GM20431 (cell line): Measurements from ENCODE around the gene PRKCA.

Experiments used
- in situ Hi-C: fragments of 300-500 bp; cut with MseI, MboI; formaldehyde crosslinking; loops from one replicate; pipeline ENCODE4 v1.15.0; 2020; ENCODE audit warnings: low sequenced_read_pairs; ENCODE audit not compliant: unreplicated experiment

The PRKCA gene

DNA sequence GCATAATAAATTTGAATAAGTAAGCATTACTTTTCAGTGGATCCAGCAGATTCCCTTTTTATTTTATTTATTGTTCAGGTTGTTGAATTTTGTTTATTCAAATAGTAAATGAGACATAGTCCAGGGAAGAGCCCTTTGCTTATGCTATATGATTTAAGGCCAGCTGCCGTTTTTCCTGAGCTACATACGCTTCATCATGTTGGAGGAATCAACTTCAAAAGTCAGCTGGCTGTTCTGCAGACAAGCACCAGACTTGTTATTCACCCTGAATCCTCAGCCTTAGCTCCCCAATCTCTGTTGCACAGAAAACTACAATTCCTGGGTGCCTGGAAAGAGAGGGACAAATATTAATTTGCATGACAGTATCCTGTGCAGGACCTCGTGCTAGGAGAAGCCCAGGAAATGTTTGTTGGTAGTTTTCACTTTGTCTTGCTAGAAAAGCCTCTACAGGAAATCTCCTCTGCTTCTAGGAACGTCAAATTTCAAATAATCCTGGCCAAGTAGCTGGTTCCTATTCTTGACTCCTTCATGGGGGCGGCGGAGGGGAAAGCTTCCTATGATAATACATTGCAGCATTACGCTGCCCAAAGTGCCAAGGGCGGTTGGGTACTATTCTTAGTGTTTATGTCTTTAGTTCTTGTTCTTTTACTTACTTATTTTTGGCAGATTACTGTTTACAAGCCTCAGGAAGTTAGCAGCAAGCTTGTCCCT is 101.6 kb downstream of the PRKCA start:
- in situ Hi-C loops = no loop called here

DNA sequence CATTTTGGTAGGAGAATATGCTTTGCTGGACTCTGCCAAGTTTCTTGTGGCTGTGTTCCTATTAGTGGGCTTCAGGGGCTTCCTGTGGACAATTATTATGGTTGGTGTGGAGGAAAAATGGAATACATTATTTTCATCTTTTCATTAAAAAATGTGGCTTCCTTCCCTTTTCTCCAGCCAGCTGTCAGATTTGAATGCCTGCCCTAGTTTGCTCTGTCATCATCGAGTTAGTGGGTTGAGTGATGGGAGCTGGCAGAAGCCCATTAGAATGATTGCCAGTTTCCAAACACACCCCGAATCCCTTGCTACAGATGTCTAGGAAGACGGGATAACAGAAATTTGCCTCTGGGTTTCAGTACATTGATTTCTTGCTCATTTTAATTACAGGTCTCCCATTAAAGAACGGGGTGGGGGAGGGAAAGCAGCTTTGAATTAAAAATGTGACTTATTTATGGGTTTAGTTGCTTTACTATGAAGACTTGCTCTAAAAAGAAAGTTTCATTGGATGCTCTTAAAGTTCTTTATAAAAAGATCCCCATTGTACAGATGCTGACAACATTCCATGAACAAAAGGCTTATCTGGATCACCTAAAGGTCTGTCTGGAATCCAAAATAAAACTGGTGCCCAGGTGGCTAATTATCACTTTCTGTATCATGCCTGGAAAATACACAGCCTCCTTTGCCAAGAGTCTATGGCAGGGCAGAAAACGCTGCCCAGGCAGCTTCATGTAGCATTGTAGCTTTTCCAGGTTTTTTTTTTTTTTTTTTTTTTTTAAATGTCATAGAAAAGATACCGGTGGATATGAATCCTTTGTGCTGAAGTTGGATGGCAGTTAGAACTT is 103.6 kb downstream of the PRKCA start:
- in situ Hi-C loops = no loop called here

DNA sequence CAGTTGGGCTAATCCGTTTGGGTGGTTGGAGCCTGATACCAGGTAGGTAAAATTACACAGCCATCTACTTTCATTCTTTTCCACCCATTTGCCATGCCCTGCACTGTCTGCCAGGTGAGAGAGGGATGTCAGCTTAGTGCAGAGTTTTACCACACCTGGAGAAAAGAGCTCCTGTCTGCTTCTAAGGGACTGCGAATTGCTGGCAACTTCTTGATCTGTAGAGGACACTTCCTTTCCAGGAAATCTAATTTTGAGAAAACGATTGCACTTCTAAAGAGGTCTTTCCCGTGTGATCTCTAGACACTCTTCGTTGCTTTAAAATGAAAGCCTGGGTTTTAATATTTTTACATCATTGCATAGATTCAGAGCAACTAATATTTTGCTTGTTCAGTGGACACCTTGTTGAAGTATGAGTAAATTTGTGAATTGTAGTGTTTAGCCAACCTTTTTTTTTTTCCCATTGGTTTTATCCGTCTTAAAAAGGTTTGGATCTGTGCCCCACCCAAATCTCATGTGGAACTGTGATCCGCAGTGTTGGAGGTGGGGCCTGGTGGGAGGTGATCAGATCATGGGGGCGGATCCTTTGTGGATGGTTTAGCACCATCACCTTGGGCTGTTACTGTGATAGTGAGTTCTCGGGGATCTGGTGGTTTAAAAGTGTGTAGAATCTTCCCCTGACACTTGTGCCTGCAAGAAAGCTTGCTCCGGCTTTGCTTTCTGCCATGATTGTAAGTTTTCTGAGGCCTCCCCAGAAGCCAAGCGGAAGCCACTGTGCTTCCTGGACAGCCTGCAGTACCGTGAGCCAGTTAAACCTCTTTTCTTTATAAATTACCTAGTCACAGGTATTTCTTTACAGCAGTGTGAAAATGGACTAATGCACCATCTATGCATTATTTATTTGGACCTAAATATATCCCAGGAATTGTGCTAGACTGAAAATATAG is 104.6 kb downstream of the PRKCA start:
- in situ Hi-C loops = no loop called here

DNA sequence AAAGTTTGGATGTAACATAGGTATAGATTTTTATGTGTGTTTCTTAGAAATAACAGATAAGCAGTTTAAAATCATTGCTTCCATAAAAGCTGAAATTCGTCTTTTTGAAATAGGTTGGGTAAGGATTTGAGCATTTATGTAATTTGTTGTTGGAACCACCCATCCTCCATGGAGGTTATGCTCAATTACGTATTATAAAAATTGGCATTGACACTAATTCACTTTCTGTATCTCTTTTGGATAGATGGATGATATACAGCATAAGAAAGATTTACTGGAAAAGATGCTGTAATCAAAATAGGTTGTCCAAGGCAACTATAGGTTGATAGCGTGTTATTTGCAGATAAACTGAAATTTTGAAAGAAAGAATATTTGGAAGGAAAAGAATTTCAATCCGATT is 105.5 kb downstream of the PRKCA start:
- in situ Hi-C loops = no loop called here

DNA sequence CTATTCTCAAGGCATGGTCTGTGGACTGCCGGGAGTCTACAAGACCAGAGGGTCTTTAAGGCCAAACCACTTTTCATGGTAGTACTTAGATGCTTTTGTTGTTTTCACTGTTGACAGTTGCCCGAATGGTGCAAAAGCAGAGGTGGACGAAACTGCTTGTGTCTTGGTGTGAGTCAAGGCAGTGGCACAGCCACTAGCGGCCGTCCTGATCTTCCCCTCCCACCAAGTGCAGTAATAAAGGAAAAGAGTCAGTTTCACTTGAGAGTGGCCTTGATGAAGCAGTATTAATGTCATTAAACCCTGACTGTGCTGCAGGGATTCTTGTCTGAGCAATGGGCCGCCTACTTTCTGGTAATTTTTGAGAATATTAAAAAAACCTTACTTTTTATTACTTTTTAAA is 109.1 kb downstream of the PRKCA start:
- in situ Hi-C loops = no loop called here

DNA sequence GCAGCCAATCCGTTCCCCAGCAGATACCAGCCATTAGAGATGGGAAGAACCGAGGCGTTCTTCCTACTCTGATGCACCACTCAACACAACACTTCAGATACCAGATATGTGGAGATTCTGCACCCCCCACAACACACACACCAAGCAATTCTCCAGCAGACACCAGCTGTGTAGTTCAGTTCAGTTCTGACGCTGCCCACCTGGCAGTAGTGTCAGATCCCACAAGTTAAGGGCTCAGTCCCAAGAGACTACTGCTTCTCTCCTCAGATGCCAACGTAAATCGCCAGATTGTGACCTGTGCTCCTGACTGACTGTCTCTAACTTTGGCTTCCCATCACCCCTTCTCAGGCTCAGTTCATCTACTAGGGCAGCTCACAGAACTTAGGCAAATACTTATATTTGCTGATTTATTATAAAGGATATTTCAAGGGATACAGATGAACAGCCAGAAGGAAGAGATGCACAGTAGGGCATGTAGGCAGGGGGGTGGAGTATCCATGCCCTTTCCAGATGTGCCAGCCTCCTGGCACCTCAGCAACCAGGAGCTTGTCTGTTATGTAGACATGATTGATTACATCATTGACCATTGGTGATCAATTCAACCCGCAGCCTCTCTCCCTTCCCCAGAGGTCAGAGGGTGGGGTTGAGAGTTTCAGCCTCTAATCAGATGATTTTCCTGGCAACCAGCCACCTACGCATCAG is 110.6 kb downstream of the PRKCA start:
- in situ Hi-C loops = no loop called here

DNA sequence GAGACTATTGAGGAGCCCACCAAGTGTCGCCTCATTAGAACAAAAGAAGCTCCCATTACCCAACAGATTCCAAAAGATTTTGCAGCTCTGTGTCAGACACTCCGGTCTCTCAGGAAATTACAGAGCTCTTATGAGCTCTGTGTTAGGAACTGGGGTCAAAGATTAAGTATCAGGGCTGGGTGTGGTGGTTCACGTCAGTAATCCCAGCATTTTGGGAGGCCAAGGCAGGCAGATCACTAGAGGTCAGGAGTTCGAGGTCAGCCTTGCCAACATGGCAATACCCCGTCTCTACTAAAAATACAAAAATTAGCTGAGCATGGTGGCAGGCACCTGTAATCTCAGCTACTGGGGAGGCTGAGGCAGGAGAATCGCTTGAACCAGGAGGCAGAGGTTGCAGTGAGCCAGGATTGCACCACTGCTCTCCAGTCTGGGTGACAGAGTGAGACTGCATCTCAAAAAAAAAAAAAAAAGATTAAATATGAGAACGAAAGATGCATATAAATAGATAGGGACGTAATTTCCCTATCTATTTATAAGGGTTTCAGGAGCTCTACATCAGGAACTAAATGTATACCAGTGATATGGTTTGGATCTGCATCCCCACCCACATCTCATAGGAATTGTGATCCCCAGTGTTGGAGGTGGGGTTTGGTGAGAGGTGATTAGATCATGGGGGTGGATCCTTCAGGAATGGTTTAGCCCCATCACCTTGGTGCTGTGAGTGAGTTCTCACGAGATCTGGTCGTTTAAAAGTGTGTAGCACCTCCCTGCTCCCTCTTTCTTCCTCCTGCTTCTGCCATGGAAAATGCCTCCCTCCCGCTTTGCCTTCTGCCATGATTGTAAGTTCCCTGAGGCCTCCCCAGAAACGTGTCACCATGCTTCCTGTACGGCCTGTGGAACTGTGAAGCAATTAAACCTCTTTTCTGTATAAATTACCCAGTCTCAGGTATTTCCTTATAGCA is 111.4 kb downstream of the PRKCA start:
- in situ Hi-C loops = no loop called here

DNA sequence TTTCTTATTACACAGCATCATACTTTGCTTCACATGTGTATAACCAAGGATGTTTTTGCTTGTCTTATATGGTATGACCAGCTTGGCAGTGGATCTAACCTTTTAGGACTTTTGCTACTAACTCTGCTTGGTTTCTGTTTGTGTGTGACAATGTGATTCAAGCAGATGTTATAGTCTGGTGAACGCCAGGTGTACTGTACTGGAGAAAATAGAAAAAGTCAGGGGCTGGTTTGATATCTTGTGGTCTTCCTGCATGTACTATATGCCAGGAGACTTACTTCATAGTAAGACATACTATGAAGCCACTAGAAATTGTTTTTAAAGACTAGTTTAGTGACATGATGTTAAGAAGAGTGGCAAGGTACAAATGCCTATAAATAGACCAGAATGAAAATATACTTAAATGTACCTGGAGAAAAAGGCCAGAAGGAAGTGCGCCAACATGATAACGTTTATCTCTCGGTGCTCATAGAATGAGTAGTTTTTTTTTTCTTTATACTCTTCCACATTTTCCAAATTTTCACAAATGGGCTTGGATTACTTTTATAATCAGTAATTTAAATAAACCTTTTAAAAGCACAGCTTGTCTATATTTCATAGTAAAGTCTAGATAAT is 112.3 kb downstream of the PRKCA start:
- in situ Hi-C loops = no loop called here

DNA sequence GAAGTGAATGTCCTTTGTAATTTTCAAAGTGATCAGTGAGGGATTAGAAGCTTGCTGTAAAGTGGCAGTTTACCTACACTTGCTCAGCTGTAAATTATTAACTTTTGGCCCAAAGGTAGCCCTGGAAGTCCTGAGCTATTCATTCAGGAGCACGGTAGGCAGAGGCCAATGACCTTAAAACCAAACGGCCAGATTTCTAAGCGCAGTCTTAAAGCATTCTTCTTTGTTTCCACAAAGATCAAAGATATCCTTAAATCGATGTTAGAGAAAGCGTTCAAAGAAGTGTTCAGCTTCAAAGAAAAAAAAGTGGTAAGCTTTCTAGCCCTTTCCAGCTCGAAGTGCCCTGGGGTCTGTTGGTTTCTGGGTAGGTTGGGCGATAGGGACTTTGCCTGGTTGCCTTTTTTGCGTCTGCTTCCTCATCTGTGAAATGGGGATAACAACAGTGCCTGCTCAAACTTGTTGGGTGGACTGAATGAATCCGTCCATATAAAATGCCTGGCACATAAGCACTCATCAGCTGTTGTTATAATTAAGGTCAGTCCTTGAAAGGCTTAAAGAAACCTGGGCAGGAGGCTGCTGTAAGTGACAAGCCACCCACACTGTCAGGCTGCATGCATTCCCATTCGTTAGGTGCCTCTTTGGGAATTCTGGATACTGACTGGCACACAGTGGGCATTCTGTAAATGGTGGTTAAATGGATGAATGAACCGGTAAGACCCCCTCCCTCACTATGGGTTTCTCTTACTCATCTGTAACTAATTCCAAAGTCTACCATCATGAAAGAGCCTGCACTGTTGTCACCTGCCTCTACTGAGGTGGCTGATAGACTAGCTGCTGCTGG is 113.2 kb downstream of the PRKCA start:
- in situ Hi-C loops = no loop called here

DNA sequence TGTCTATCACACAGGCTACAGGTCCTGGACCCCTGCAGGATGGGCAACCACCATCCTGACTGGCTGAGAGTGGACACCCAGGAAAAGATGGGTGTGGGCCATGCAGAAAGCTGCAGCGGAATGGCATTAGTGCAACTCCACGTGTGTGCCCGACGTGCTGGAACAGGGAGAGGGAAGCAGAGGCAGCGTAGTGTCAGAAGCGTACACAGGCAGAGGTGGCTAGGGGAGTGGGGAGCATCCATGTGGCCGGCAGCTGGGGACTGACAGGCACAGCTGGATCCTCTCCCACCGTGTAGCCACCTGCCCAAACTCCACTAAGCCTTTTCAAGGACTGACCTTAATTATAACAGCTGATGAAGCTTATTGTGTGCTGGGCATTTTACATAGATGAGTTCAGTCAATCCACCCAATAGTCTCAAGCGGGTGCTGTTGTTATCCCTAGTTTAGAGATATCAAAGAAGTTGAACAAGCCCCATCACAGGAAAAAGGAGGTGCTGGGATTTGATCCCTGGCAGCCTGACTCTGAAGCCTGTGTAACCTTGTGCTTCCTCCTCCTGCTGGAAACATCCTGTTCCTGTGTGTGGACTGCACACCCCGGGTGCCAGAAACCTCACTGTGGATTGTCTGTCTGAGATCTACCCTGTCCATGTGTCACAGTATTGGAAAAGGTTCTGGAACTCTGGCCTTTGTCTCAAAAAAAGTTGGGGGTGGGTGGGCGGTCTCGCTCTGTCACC is 114.0 kb downstream of the PRKCA start:
- in situ Hi-C loops = no loop called here

DNA sequence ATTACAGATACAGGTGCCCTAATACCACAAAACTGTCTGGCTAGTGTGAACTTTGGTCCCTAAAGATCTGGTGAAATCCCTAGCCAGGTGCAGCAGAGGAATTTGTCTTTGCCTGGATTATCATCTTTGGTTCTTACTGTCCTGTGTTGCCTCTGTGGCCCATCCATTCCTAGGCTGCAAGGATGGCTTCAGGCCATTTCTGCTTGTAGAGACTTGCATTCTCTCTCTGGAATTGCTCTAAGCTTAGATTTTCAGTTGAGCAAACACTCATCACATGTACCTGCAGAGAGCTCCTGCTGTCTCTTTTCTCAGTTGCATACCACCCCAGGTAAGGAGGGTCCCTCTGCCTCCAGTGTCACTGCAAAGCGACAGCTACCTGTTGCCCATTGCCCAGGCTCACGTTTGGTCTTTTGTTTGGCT is 114.9 kb downstream of the PRKCA start:
- in situ Hi-C loops = no loop called here

DNA sequence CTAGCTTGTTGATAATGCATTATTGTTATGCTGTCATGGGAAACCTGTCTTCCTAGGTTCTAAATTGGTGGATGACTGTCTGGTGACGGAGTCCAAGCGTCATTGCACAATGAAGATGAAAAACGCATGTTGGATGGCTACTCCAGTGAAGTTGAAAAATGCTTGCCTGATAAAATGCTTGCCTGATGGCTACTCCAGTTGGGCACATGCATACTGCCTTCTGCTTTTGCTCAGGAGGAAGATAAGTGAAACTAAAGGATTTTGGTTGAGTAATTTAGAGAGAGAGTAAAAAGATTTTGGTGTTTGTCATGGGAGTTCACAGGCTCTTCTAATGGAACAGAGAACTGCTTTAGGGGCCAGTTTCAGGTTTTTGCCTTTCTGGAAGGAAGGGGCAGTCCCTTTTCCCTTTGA is 118.6 kb downstream of the PRKCA start:
- in situ Hi-C loops = no loop called here

DNA sequence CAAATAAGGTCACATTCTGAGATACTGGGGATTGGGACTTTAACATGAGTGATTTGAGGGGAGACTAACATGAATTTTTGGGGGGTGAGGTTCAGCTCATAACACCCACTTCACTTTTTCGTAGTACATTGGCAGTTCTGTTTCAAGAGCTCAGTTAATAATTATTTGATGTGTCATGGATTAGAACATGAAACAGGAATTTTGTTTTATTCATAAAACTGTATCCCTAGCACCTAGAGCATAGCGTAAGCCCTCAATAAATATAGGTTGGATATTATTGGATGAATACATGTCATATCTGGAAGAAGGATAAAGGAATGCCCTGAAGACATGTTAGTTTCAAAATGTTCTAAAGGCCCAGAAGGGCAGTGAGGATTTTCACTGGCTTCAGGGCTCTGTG is 119.8 kb downstream of the PRKCA start:
- in situ Hi-C loops = no loop called here

DNA sequence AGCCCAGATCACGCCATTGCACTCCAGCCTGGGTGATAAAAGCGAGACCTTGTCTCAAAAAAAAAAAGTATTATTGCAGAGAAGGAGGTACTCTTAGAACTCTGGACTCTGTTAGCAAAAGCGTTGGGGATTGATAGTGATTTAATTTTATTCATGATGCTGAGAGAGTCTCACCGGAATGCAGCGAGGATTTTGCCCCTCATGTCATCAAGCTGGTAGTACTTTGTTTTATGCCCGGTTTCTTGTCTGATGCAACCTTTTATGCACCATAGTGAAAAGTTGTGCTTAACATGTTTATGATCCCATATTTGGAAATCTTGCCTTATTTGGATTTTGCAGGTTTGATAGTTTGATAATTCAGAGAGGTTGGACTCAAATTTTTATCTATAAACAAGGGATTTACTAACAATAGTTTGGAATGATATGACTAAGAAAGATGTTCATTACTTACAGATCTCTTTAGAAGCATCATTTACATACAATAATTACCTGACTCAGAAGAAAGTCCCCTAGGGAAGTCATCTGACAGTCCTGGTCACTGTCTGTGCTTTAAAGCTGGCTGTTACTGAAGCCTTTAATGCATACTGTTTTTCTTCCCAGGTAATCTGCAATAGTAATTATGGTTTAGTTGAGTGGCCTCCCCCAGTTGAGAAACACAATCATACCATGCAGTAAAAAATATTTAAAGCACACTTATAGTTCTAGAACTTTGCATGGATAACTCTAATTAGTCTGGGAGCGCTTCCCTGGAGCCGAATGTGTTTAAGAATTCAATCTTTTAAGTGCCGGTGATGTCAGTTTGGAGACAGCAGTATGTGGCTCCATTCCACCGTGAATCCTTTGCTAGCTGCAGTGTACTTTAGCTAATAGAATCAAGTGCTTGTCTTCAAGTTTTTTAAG is 120.9 kb downstream of the PRKCA start:
- in situ Hi-C loops = no loop called here

DNA sequence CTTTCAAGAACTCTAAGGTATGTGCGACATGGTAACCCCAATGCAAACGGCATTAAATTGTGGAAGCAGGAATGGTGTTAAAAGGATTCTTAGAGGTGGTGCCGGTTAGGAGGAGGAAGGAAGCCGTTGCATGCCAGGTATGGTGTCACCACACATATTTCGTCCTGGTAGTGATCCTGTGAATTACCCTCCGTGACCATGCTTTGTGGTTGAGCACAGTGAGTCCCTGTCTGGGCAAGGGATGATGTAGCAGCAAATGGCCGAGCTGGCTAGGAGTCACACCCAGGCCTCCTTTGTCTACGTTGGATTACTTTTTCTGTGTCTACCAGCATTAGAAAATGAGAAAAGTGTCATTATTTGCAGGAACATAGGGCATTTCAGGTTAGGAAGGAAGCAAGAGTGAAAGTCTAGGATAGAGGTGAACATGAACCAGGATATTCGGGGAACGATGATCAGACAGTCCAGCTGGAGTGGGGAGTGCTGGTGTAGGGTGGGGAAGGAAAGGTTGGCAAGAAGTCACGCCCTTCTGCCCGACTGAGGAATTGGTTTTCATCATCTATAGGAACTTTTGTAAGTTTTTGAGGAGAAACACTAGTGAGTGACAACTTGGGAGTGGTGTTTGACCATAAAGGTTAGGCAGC is 123.5 kb downstream of the PRKCA start:
- in situ Hi-C loops = no loop called here
